ENCODE results near the gene RASGRF1.

DNA sequence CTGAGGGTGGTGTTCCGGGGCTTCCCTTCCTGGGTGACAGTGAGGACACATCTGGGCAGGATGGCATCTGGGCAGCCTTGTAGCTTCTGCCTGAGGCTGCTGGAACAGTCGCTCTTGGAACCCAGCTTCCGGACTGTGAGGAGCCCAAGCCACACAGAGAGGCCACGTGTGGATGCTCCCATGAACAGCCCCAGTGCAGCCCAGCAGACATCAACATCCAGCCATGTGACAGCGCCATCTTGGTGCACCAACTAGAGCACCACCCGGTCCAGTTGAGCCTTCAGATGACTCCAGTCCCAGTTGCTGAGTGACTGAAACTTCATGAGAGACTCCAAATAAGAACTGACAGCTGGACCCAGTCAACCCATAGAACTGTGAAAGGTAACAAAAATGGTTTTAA is 130.3 kb downstream of the RASGRF1 start:
- TF ChIP-seq POLR2A (IDR thresholded peaks at IDR 0.05; ENCODE audit: low read depth, low read length) = no peak
- no peak for TF ChIP-seq TAF1 (IDR thresholded peaks at IDR 0.05; ENCODE audit: borderline replicate concordance, low read depth, low read length)
- TF ChIP-seq POLR2AphosphoS5 (IDR thresholded peaks at IDR 0.05; ENCODE audit: low read depth, low read length) = no peak

Data from GM12892 (cell line).